SK-N-MC (cell line): Measurements from ENCODE around the gene CCDC13.
A peak's percentile ranks its signal among the peaks of the same experiment; 100 is the strongest.

Experiments used
- EZH2 ChIP-seq: fragments of 200-600 bp; sonication (generic); IDR thresholded peaks from one replicate; pipeline ENCODE4 v1.6.1; 2017; ENCODE audit warnings: antibody characterized with exemption
- POLR2AphosphoS5 ChIP-seq: IDR thresholded peaks from 2 replicates; pipeline ENCODE4 v1.6.1; 2012; ENCODE audit warnings: mild to moderate bottlenecking, low read depth, low read length, borderline replicate concordance

DNA sequence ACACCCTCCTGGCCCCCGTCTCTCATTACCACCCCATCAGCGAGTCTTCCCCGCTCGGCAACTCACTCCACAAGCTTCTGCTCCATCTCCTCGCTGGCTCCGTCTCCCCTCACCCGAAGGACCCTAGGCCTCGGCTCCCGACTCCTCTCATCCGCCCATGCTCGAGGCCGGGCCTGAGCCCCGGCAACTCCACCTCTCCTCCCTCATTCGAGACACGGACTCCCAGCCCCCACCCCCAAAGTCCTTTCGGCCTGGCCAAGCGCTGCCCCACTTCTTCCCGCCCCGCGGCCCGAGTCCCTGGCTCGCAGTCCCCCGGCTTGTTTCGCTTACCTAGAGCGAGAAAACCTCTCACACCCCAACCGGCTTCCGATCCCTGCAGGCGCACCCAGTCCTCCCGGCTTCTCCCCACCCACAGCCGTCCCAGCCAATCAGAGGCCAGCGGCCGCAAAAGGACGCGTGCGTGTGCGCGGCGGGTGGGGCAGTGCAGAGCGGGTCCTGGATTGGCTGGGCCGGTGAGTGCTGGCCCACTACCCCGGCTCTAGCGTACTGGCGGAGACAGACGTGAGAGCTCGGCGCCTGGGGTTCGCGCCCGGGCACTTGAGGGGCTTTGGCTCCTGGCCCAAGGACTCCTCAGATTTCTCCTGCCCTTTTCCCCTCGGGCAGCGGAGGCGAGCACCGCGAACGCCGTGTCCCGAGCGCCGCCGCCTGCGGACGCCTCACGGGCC, 31.2 kb upstream of the CCDC13 start, which contains the start of gene HIGD1A:
- peak; percentile 87; the same call in 1 of the 2 replicates for TF ChIP-seq POLR2AphosphoS5
- TF ChIP-seq EZH2: no peak
